HEK293 (cell line): ENCODE measurements around the gene C17orf58.

Source experiments
- BCL11B ChIP-seq: fragments of 450-650 bp; formaldehyde crosslinking; IDR thresholded peaks from 2 replicates; pipeline ENCODE4 v1.5.1; 2016; ENCODE audit warnings: low read depth, missing biosample characterization, missing genetic modification characterization
- GFI1B ChIP-seq: fragments of 450-650 bp; formaldehyde crosslinking; IDR thresholded peaks from 2 replicates; pipeline ENCODE4 v1.5.1; 2016; ENCODE audit warnings: missing biosample characterization, missing genetic modification characterization
- GLI4 ChIP-seq: fragments of 450-650 bp; formaldehyde crosslinking; IDR thresholded peaks from 2 replicates; pipeline ENCODE4 v1.5.1; 2016; ENCODE audit warnings: missing biosample characterization, missing genetic modification characterization
- GLIS2 ChIP-seq: fragments of 450-650 bp; formaldehyde crosslinking; IDR thresholded peaks from 2 replicates; pipeline ENCODE4 v1.5.1; 2016; ENCODE audit warnings: missing biosample characterization, missing genetic modification characterization
- KLF1 ChIP-seq: fragments of 450-650 bp; formaldehyde crosslinking; IDR thresholded peaks from 2 replicates; pipeline ENCODE4 v1.5.1; 2016; ENCODE audit warnings: missing biosample characterization, missing genetic modification characterization
- KLF10 ChIP-seq: fragments of 450-650 bp; IDR thresholded peaks from 2 replicates; pipeline ENCODE4 v1.5.1; 2018; ENCODE audit warnings: missing biosample characterization, mild to moderate bottlenecking, missing genetic modification characterization
- SCRT2 ChIP-seq: fragments of 450-650 bp; formaldehyde crosslinking; IDR thresholded peaks from 2 replicates; pipeline ENCODE4 v1.5.1; 2016; ENCODE audit warnings: missing biosample characterization, missing genetic modification characterization
- TCF7L2 ChIP-seq: IDR thresholded peaks from 2 replicates; pipeline ENCODE4 v1.6.1; 2011; ENCODE audit warnings: low read depth, mild to moderate bottlenecking, inconsistent platforms, low read length, moderate library complexity, borderline replicate concordance
- TRIM28 ChIP-seq: IDR thresholded peaks from 2 replicates; pipeline ENCODE4 v1.6.1; 2011; ENCODE audit warnings: low read length, control low read depth, borderline replicate concordance
- YY1 ChIP-seq: fragments of 450-650 bp; formaldehyde crosslinking; IDR thresholded peaks from 2 replicates; pipeline ENCODE4 v1.5.1; 2018; ENCODE audit warnings: missing biosample characterization, missing genetic modification characterization
- ZEB2 ChIP-seq: fragments of 450-650 bp; formaldehyde crosslinking; IDR thresholded peaks from 2 replicates; pipeline ENCODE4 v1.5.1; 2016; ENCODE audit warnings: missing biosample characterization, missing genetic modification characterization
- ZNF121 ChIP-seq: fragments of 450-650 bp; formaldehyde crosslinking; IDR thresholded peaks from 2 replicates; pipeline ENCODE4 v1.5.1; 2016; ENCODE audit warnings: missing biosample characterization, missing genetic modification characterization
- ZNF132 ChIP-seq: fragments of 450-650 bp; formaldehyde crosslinking; IDR thresholded peaks from 2 replicates; pipeline ENCODE4 v1.5.1; 2017; ENCODE audit warnings: missing biosample characterization, missing genetic modification characterization, borderline replicate concordance
- ZNF221 ChIP-seq: fragments of 450-650 bp; formaldehyde crosslinking; IDR thresholded peaks from 2 replicates; pipeline ENCODE4 v1.5.1; 2017; ENCODE audit warnings: missing biosample characterization, missing genetic modification characterization, borderline replicate concordance
- ZNF23 ChIP-seq: fragments of 450-650 bp; formaldehyde crosslinking; IDR thresholded peaks from 2 replicates; pipeline ENCODE4 v1.5.1; 2016; ENCODE audit warnings: missing biosample characterization, missing genetic modification characterization, borderline replicate concordance
- ZNF341 ChIP-seq: fragments of 450-650 bp; formaldehyde crosslinking; IDR thresholded peaks from 2 replicates; pipeline ENCODE4; 2016; ENCODE audit warnings: low read depth, missing biosample characterization, missing genetic modification characterization
- ZNF404 ChIP-seq: fragments of 450-650 bp; formaldehyde crosslinking; IDR thresholded peaks from 2 replicates; pipeline ENCODE4 v1.5.1; 2017; ENCODE audit warnings: missing biosample characterization, missing genetic modification characterization
- ZNF426 ChIP-seq: fragments of 450-650 bp; formaldehyde crosslinking; IDR thresholded peaks from 2 replicates; pipeline ENCODE4 v1.5.1; 2017; ENCODE audit warnings: missing biosample characterization, missing genetic modification characterization, mild to moderate bottlenecking, inconsistent platforms, moderate library complexity
- ZNF514 ChIP-seq: fragments of 450-650 bp; formaldehyde crosslinking; IDR thresholded peaks from 2 replicates; pipeline ENCODE4 v1.5.1; 2016; ENCODE audit warnings: missing biosample characterization, missing genetic modification characterization
- ZNF549 ChIP-seq: fragments of 450-650 bp; IDR thresholded peaks from 2 replicates; pipeline ENCODE4 v1.5.1; 2018; ENCODE audit warnings: missing biosample characterization, missing genetic modification characterization, mild to moderate bottlenecking, inconsistent platforms, moderate library complexity
- ZNF555 ChIP-seq: fragments of 450-650 bp; formaldehyde crosslinking; conservative IDR thresholded peaks from 2 replicates; pipeline ENCODE4 v1.5.1; 2017; ENCODE audit warnings: missing biosample characterization, mild to moderate bottlenecking, missing genetic modification characterization, inconsistent platforms
- ZNF585B ChIP-seq: fragments of 450-650 bp; formaldehyde crosslinking; IDR thresholded peaks from 2 replicates; pipeline ENCODE4 v1.5.1; 2016; ENCODE audit warnings: missing biosample characterization, missing genetic modification characterization
- ZNF777 ChIP-seq: fragments of 450-650 bp; formaldehyde crosslinking; IDR thresholded peaks from 2 replicates; pipeline ENCODE4 v1.5.1; 2017; ENCODE audit warnings: missing biosample characterization, missing genetic modification characterization, borderline replicate concordance
- TF ChIP-seq, protein P1 (sequence below): fragments of 450-650 bp; formaldehyde crosslinking; IDR thresholded peaks from 2 replicates; pipeline ENCODE4 v1.5.1; 2017; ENCODE audit warnings: missing biosample characterization, missing genetic modification characterization
- TF ChIP-seq, protein P2 (sequence below): sonication (generic); formaldehyde crosslinking; IDR thresholded peaks from 2 replicates; pipeline ENCODE4 v1.8.1; 2022; ENCODE audit warnings: mild to moderate bottlenecking, moderate library complexity, missing genetic modification reagents
- TF ChIP-seq, protein P3 (sequence below): fragments of 450-650 bp; formaldehyde crosslinking; IDR thresholded peaks from 2 replicates; pipeline ENCODE4 v1.5.1; 2016; ENCODE audit warnings: missing biosample characterization, missing genetic modification characterization
- TF ChIP-seq, protein P4 (sequence below): fragments of 450-650 bp; formaldehyde crosslinking; IDR thresholded peaks from 2 replicates; pipeline ENCODE4 v1.5.1; 2016; ENCODE audit warnings: missing biosample characterization, missing genetic modification characterization
- TF ChIP-seq, protein P5 (sequence below): fragments of 450-650 bp; formaldehyde crosslinking; IDR thresholded peaks from 2 replicates; pipeline ENCODE4 v1.5.1; 2016; ENCODE audit warnings: missing biosample characterization, missing genetic modification characterization
- TF ChIP-seq, protein P6 (sequence below): fragments of 450-650 bp; formaldehyde crosslinking; IDR thresholded peaks from 2 replicates; pipeline ENCODE4 v1.5.1; 2016; ENCODE audit warnings: missing biosample characterization, missing genetic modification characterization

The C17orf58 gene

DNA sequence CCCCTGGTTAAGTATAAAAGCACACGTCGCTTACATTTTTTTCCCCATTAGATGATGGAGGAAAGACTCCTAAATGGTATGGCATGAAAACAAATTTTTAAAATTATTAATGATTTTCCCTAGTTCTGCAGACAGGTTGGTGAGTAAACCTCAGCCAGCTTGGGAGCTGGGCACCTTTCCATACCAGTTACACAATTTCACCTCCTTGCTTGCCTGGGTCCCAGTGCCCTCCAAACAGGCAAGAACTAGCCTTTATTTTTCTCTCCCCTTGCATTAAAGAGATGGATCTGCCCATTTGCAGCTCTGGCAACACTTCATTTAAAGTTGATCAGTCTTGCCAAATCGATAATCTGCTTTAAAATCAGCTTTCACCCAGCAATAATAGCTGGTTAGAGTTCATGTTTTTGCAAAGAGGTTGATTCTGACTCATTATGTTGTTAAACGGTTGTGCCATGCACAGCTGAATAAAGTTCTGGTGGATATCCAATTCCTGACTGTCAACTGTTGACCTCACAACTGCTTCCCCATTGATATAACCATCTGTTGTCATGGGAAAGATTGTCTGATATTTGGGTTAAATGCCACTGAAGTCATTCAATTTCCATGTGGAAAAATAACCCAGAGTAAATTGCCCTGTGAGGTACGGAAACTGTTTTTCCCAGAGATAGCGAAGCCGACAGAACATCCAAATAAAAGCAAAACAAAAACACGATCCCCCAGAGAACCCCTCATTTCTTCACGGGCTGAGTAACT is 1.3 kb downstream of the C17orf58 start (continued):
- TF ChIP-seq, protein P1, sequence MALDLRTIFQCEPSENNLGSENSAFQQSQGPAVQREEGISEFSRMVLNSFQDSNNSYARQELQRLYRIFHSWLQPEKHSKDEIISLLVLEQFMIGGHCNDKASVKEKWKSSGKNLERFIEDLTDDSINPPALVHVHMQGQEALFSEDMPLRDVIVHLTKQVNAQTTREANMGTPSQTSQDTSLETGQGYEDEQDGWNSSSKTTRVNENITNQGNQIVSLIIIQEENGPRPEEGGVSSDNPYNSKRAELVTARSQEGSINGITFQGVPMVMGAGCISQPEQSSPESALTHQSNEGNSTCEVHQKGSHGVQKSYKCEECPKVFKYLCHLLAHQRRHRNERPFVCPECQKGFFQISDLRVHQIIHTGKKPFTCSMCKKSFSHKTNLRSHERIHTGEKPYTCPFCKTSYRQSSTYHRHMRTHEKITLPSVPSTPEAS: 0 out of 2 replicates have a peak, but pooled peaks have one; percentile 7
- TF ChIP-seq, protein P2, sequence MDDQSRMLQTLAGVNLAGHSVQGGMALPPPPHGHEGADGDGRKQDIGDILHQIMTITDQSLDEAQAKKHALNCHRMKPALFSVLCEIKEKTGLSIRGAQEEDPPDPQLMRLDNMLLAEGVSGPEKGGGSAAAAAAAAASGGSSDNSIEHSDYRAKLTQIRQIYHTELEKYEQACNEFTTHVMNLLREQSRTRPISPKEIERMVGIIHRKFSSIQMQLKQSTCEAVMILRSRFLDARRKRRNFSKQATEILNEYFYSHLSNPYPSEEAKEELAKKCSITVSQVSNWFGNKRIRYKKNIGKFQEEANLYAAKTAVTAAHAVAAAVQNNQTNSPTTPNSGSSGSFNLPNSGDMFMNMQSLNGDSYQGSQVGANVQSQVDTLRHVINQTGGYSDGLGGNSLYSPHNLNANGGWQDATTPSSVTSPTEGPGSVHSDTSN (CRISPR knock-in tag): no peak
- TF ChIP-seq SCRT2 (tag by site-specific recombination): peak; percentile 91
- no peak for TF ChIP-seq GLIS2 (tag by site-specific recombination)
- TF ChIP-seq GFI1B (tag by site-specific recombination): no peak
- TF ChIP-seq, protein P3, sequence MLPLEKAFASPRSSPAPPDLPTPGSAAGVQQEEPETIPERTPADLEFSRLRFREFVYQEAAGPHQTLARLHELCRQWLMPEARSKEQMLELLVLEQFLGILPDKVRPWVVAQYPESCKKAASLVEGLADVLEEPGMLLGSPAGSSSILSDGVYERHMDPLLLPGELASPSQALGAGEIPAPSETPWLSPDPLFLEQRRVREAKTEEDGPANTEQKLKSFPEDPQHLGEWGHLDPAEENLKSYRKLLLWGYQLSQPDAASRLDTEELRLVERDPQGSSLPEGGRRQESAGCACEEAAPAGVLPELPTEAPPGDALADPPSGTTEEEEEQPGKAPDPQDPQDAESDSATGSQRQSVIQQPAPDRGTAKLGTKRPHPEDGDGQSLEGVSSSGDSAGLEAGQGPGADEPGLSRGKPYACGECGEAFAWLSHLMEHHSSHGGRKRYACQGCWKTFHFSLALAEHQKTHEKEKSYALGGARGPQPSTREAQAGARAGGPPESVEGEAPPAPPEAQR (tag by site-specific recombination): no peak
- TF ChIP-seq ZEB2: peak; percentile 62
- TF ChIP-seq ZNF514 (tag by site-specific recombination): no peak
- TF ChIP-seq KLF10 (tag by site-specific recombination): peak; percentile 43; the same call in 1 of the 2 replicates
- TF ChIP-seq BCL11B: no peak
- TF ChIP-seq TCF7L2: no peak
- no peak for TF ChIP-seq ZNF777 (tag by site-specific recombination)
- TF ChIP-seq ZNF341 (tag by site-specific recombination): no peak
- TF ChIP-seq ZNF23: no peak
- TF ChIP-seq ZNF404 (tag by site-specific recombination): no peak
- no peak for TF ChIP-seq ZNF121 (tag by site-specific recombination)
- TF ChIP-seq YY1: no peak
- no peak for TF ChIP-seq ZNF132 (tag by site-specific recombination)
- TF ChIP-seq, protein P4, sequence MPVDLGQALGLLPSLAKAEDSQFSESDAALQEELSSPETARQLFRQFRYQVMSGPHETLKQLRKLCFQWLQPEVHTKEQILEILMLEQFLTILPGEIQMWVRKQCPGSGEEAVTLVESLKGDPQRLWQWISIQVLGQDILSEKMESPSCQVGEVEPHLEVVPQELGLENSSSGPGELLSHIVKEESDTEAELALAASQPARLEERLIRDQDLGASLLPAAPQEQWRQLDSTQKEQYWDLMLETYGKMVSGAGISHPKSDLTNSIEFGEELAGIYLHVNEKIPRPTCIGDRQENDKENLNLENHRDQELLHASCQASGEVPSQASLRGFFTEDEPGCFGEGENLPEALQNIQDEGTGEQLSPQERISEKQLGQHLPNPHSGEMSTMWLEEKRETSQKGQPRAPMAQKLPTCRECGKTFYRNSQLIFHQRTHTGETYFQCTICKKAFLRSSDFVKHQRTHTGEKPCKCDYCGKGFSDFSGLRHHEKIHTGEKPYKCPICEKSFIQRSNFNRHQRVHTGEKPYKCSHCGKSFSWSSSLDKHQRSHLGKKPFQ (tag by site-specific recombination): no peak
- TF ChIP-seq ZNF555 (tag by site-specific recombination): no peak
- TF ChIP-seq, protein P5, sequence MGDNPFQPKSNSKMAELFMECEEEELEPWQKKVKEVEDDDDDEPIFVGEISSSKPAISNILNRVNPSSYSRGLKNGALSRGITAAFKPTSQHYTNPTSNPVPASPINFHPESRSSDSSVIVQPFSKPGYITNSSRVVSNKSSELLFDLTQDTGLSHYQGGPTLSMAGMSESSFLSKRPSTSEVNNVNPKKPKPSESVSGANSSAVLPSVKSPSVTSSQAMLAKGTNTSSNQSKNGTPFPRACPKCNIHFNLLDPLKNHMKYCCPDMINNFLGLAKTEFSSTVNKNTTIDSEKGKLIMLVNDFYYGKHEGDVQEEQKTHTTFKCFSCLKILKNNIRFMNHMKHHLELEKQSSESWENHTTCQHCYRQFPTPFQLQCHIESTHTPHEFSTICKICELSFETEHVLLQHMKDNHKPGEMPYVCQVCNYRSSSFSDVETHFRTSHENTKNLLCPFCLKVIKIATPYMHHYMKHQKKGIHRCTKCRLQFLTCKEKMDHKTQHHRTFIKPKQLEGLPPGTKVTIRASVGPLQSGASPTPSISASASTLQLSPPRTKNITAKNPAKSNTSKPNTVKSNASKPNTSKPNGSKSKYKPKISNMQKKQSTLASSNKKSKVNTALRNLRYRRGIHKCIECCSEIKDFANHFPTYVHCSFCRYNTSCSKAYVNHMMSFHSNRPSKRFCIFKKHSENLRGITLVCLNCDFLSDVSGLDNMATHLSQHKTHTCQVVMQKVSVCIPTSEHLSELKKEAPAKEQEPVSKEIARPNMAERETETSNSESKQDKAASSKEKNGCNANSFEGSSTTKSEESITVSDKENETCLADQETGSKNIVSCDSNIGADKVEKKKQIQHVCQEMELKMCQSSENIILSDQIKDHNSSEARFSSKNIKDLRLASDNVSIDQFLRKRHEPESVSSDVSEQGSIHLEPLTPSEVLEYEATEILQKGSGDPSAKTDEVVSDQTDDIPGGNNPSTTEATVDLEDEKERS (tag by site-specific recombination): no peak
- TF ChIP-seq, protein P6, sequence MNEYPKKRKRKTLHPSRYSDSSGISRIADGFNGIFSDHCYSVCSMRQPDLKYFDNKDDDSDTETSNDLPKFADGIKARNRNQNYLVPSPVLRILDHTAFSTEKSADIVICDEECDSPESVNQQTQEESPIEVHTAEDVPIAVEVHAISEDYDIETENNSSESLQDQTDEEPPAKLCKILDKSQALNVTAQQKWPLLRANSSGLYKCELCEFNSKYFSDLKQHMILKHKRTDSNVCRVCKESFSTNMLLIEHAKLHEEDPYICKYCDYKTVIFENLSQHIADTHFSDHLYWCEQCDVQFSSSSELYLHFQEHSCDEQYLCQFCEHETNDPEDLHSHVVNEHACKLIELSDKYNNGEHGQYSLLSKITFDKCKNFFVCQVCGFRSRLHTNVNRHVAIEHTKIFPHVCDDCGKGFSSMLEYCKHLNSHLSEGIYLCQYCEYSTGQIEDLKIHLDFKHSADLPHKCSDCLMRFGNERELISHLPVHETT (tag by site-specific recombination): peak; percentile 50; the same call in 1 of the 2 replicates
- TF ChIP-seq ZNF549: no peak
- TF ChIP-seq KLF1: no peak
- TF ChIP-seq ZNF426: no peak
- TF ChIP-seq GLI4: no peak
- TF ChIP-seq ZNF585B (tag by site-specific recombination): no peak
- peak; percentile 25; the same call in 1 of the 2 replicates for TF ChIP-seq TRIM28
- no peak for TF ChIP-seq ZNF221
